Adrenal gland (tissue), 5 donors: ENCODE measurements around the gene SMPD3.

Source experiments
- CTCF ChIP-seq, 6 experiments: fragments of 450-650 bp in 4 of 6; fragments of 200-600 bp in 2 of 6; sonication (generic) in 1 of 6; IDR thresholded peaks; 1 replicate in 5 of 6; 2 replicates in 1 of 6; pipeline versions ENCODE4 v1.5.1 to v1.8.0; 2016 to 2021; ENCODE audit warnings: antibody characterized with exemption in 6 of 6, mild to moderate bottlenecking in 2 of 6, moderate library complexity in 1 of 6
- POLR2A ChIP-seq, 2 donors: fragments of 450-650 bp; IDR thresholded peaks; one replicate each; pipeline ENCODE4 v1.6.1; 2017; ENCODE audit warnings: antibody characterized with exemption in 2 of 2, mild to moderate bottlenecking in 2 of 2, moderate library complexity in 1 of 2
- donor health status: DM: no; HTN: no; CAD: no.

- TF ChIP-seq CTCF (IDR thresholded peaks at IDR 0.05) (no peak), POLR2A (IDR thresholded peaks at IDR 0.05) (no peak)
Observed at GRCh38 chr16:68488554-68488953, 40.2 kb upstream of the SMPD3 start.
